Measurements from ENCODE around the gene ITGB2.

The ITGB2 gene

GRCh38 chr21:44901391-44902074 is 19.2 kb downstream of the ITGB2 start:
- H3K9me3 Mint-ChIP-seq: no peaks in the 10 kb centered on the region
- peaks cover 90% of the 10 kb centered on the region for H3K4me1 Mint-ChIP-seq (ENCODE audit: low read depth)
- H3K27ac Mint-ChIP-seq: peak overlapping the region; percentile 28
- intact Hi-C loops (cut with micrococcal nuclease): no loop called here
- no peak overlapping the region for H3K4me3 Mint-ChIP-seq
- no peaks in the 10 kb centered on the region for H3K27me3 Mint-ChIP-seq
- peaks cover 100% of the 10 kb centered on the region for H3K36me3 Mint-ChIP-seq (ENCODE audit: low read depth)

GRCh38 chr21:44900559-44901251 is 20.0 kb downstream of the ITGB2 start:
- intact Hi-C loops (cut with micrococcal nuclease): no loop called here

GRCh38 chr21:44899768-44900558 is 20.7 kb downstream of the ITGB2 start:
- no peaks in the 10 kb centered on the region for H3K9me3 Mint-ChIP-seq
- H3K4me1 Mint-ChIP-seq (ENCODE audit: low read depth): peaks cover 84% of the 10 kb centered on the region
- no peaks in the 10 kb centered on the region for H3K27me3 Mint-ChIP-seq
- H3K4me3 Mint-ChIP-seq: no peak overlapping the region
- intact Hi-C loops (cut with micrococcal nuclease): loop anchor here (5.0 kb wide), 1 partner anchor 32 kb away; no protein-coding TSS in a partner anchor
- peak overlapping the region; percentile 76 for H3K27ac Mint-ChIP-seq
- H3K36me3 Mint-ChIP-seq (ENCODE audit: low read depth): peaks cover 100% of the 10 kb centered on the region

More at GRCh38 chr21:44900559-44901251, 20.0 kb downstream of the ITGB2 start:
- peaks cover 100% of the 10 kb centered on the region for H3K36me3 Mint-ChIP-seq (ENCODE audit: low read depth)
- peak overlapping the region; percentile 76 for H3K27ac Mint-ChIP-seq
- no peaks in the 10 kb centered on the region for H3K9me3 Mint-ChIP-seq
- H3K4me3 Mint-ChIP-seq: no peak overlapping the region
- H3K4me1 Mint-ChIP-seq (ENCODE audit: low read depth): peaks cover 89% of the 10 kb centered on the region
- H3K27me3 Mint-ChIP-seq: no peaks in the 10 kb centered on the region

- Mint-ChIP-seq H3K4me3 (no peak overlapping the region), H3K27ac (peak overlapping the region; percentile 39), H3K4me1 (ENCODE audit: low read depth) (peaks cover 82% of the 10 kb centered on the region), H3K27me3 (no peaks in the 10 kb centered on the region), H3K9me3 (no peaks in the 10 kb centered on the region), H3K36me3 (ENCODE audit: low read depth) (peaks cover 100% of the 10 kb centered on the region)
- intact Hi-C loops (cut with micrococcal nuclease): loop anchor here (5.0 kb wide), 1 partner anchor 33 kb away; no protein-coding TSS in a partner anchor
Observed at GRCh38 chr21:44898851-44899767, 21.6 kb downstream of the ITGB2 start.

- peaks cover 100% of the 10 kb centered on the region for H3K36me3 Mint-ChIP-seq (ENCODE audit: low read depth)
Observed at GRCh38 chr21:44898011-44898488, 22.6 kb downstream of the ITGB2 start.

GRCh38 chr21:44897326-44898010 is 23.2 kb downstream of the ITGB2 start:
- H3K4me1 Mint-ChIP-seq (ENCODE audit: low read depth): peaks cover 81% of the 10 kb centered on the region
- H3K4me3 Mint-ChIP-seq: peak overlapping the region; percentile 21
- peaks cover 100% of the 10 kb centered on the region for H3K36me3 Mint-ChIP-seq (ENCODE audit: low read depth)
- H3K27ac Mint-ChIP-seq: peak overlapping the region; percentile 60
- H3K27me3 Mint-ChIP-seq: no peaks in the 10 kb centered on the region
- intact Hi-C loops (cut with micrococcal nuclease): loop anchor here (5.0 kb wide), 1 partner anchor 35 kb away; no protein-coding TSS in a partner anchor
- no peaks in the 10 kb centered on the region for H3K9me3 Mint-ChIP-seq

More at GRCh38 chr21:44898011-44898488, 22.6 kb downstream of the ITGB2 start:
- Mint-ChIP-seq H3K27me3 (no peaks in the 10 kb centered on the region), H3K27ac (peak overlapping the region; percentile 60), H3K4me1 (ENCODE audit: low read depth) (peaks cover 81% of the 10 kb centered on the region), H3K9me3 (no peaks in the 10 kb centered on the region), H3K4me3 (no peak overlapping the region)
- intact Hi-C loops (cut with micrococcal nuclease): loop anchor here (5.0 kb wide), 1 partner anchor 34 kb away; no protein-coding TSS in a partner anchor

- peaks cover 75% of the 10 kb centered on the region for H3K4me1 Mint-ChIP-seq (ENCODE audit: low read depth)
- H3K27ac Mint-ChIP-seq: peak overlapping the region; percentile 60
- peak overlapping the region; percentile 21 for H3K4me3 Mint-ChIP-seq
- intact Hi-C loops (cut with micrococcal nuclease): loop anchor here (5.0 kb wide), 1 partner anchor 36 kb away; no protein-coding TSS in a partner anchor
- H3K36me3 Mint-ChIP-seq (ENCODE audit: low read depth): peaks cover 100% of the 10 kb centered on the region
- no peaks in the 10 kb centered on the region for H3K9me3 Mint-ChIP-seq
- H3K27me3 Mint-ChIP-seq: no peaks in the 10 kb centered on the region
Observed at GRCh38 chr21:44896561-44897286, 24.0 kb downstream of the ITGB2 start.

- Mint-ChIP-seq H3K4me3 (no peak overlapping the region), H3K27me3 (no peaks in the 10 kb centered on the region), H3K27ac (peak overlapping the region; percentile 60), H3K36me3 (ENCODE audit: low read depth) (peaks cover 100% of the 10 kb centered on the region), H3K4me1 (ENCODE audit: low read depth) (peaks cover 73% of the 10 kb centered on the region), H3K9me3 (no peaks in the 10 kb centered on the region)
- intact Hi-C loops (cut with micrococcal nuclease): loop anchor here (5.0 kb wide), 1 partner anchor 36 kb away; no protein-coding TSS in a partner anchor
Observed at GRCh38 chr21:44895859-44896258, 24.8 kb downstream of the ITGB2 start.

GRCh38 chr21:44894687-44895302 is 25.9 kb downstream of the ITGB2 start:
- intact Hi-C loops (cut with micrococcal nuclease): loop anchor here (5.0 kb wide), 1 partner anchor 38 kb away; no protein-coding TSS in a partner anchor
- Mint-ChIP-seq H3K9me3 (no peaks in the 10 kb centered on the region), H3K36me3 (ENCODE audit: low read depth) (peaks cover 100% of the 10 kb centered on the region)

GRCh38 chr21:44893948-44894656 is 26.6 kb downstream of the ITGB2 start:
- Mint-ChIP-seq H3K4me1 (ENCODE audit: low read depth) (peaks cover 61% of the 10 kb centered on the region), H3K27me3 (no peaks in the 10 kb centered on the region), H3K36me3 (ENCODE audit: low read depth) (peaks cover 100% of the 10 kb centered on the region), H3K27ac (peak overlapping the region; percentile 51), H3K9me3 (no peaks in the 10 kb centered on the region), H3K4me3 (no peak overlapping the region)
- intact Hi-C loops (cut with micrococcal nuclease): no loop called here

More at GRCh38 chr21:44894687-44895302, 25.9 kb downstream of the ITGB2 start:
- H3K27me3 Mint-ChIP-seq: no peaks in the 10 kb centered on the region
- H3K4me1 Mint-ChIP-seq (ENCODE audit: low read depth): peaks cover 67% of the 10 kb centered on the region
- H3K27ac Mint-ChIP-seq: peak overlapping the region; percentile 51
- H3K4me3 Mint-ChIP-seq: no peak overlapping the region

GRCh38 chr21:44893278-44893556 is 27.5 kb downstream of the ITGB2 start:
- Mint-ChIP-seq H3K9me3 (no peaks in the 10 kb centered on the region), H3K27ac (peak overlapping the region; percentile 15), H3K4me1 (ENCODE audit: low read depth) (peaks cover 60% of the 10 kb centered on the region), H3K27me3 (no peaks in the 10 kb centered on the region), H3K36me3 (ENCODE audit: low read depth) (peaks cover 100% of the 10 kb centered on the region), H3K4me3 (no peak overlapping the region)
- intact Hi-C loops (cut with micrococcal nuclease): no loop called here

Measured in dendritic cell treated with granulocyte-macrophage colony-stimulating factor and Interleukin-4, amounts not matched to agents 40 ng/mL and 50 ng/mL, for 4 days (primary cell).